OCI-LY7 (cell line): ENCODE measurements around the gene ZKSCAN1. TPM values are rescaled to one million over a fixed set of nuclear protein-coding genes. Genes with fewer than 3 reads are reported as not detected.

ENCODE experiments used
- BruUV-seq: library from RNA; stranded (reverse); fragments of 400-500 nt; replicated peaks from 2 replicates; lab custom pipeline; 2021; lab: Mats Ljungman, UMichigan
- CTCF ChIA-PET: fragments of 300-600 bp; sonication (Branson Sonifier 250); formaldehyde crosslinking; loops from one replicate; lab custom pipeline; 2022; ENCODE audit warnings: antibody characterized with exemption; ENCODE audit not compliant: unreplicated experiment; lab: Charles Lee
- POLR2A ChIA-PET: fragments of 300-600 bp; sonication (Branson Sonifier 250); formaldehyde crosslinking; loops from one replicate; lab custom pipeline; 2022; ENCODE audit warnings: antibody characterized with exemption; lab: Charles Lee
- DNase-seq: peaks from one replicate; pipeline ENCODE4 v3.0.0-alpha.2; 2015; ENCODE audit warnings: low spot score
- H2AFZ ChIP-seq: fragments of 200-600 bp; sonication (generic), shearing (Covaris generic); 2 replicates; pipeline ENCODE4 v1.6.1; 2014; ENCODE audit warnings: mild to moderate bottlenecking, antibody characterized with exemption, low read length, moderate library complexity
- H3K27ac ChIP-seq: fragments of 200-600 bp; sonication (generic); 2 replicates; pipeline ENCODE4 v1.5.1; 2014; ENCODE audit warnings: mixed run types, low read depth, mild to moderate bottlenecking, moderate library complexity, low read length, inconsistent platforms; ENCODE audit not compliant: poor library complexity, severe bottlenecking
- H3K36me3 ChIP-seq: fragments of 200-600 bp; sonication (generic); 2 replicates; pipeline ENCODE4 v1.6.1; 2014; ENCODE audit warnings: mild to moderate bottlenecking, antibody characterized with exemption, low read length, moderate library complexity, mixed read lengths; ENCODE audit not compliant: insufficient read depth
- H3K4me1 ChIP-seq: fragments of 200-600 bp; sonication (generic); 2 replicates; pipeline ENCODE4 v1.5.1; 2014; ENCODE audit warnings: mild to moderate bottlenecking, low read length; ENCODE audit not compliant: insufficient read depth, poor library complexity, severe bottlenecking
- H3K4me2 ChIP-seq: fragments of 200-600 bp; sonication (generic); 2 replicates; pipeline ENCODE4 v1.6.1; 2014; ENCODE audit warnings: mild to moderate bottlenecking, low read length
- H3K4me3 ChIP-seq: fragments of 200-600 bp; sonication (generic); 2 replicates; pipeline ENCODE4 v1.5.1; 2014; ENCODE audit warnings: mild to moderate bottlenecking, low read depth, low read length; ENCODE audit not compliant: poor library complexity, severe bottlenecking
- H3K79me2 ChIP-seq: fragments of 200-600 bp; sonication (generic); 2 replicates; pipeline ENCODE4 v1.6.1; 2016; ENCODE audit warnings: low read depth, mild to moderate bottlenecking, low read length, moderate library complexity, mixed read lengths; ENCODE audit not compliant: insufficient read depth
- H3K9me2 ChIP-seq: fragments of 200-600 bp; sonication (generic); 2 replicates; pipeline ENCODE4 v1.6.1; 2016; ENCODE audit warnings: mild to moderate bottlenecking, low read length, mixed read lengths; ENCODE audit not compliant: insufficient read depth
- H3K9me3 ChIP-seq: fragments of 200-600 bp; sonication (generic); 2 replicates; pipeline ENCODE4 v1.6.1; 2014; ENCODE audit warnings: mild to moderate bottlenecking, mixed run types, low read length, mixed read lengths
- H4K20me1 ChIP-seq: fragments of 200-600 bp; sonication (generic); 2 replicates; pipeline ENCODE4 v1.6.1; 2014; ENCODE audit warnings: mild to moderate bottlenecking, antibody characterized with exemption, low read length, moderate library complexity, mixed read lengths; ENCODE audit not compliant: insufficient read depth
- EZH2phosphoT487 ChIP-seq: fragments of 200-600 bp; sonication (generic); IDR thresholded peaks from 2 replicates; pipeline ENCODE4 v1.6.1; 2018; ENCODE audit warnings: low read depth, borderline replicate concordance, mild to moderate bottlenecking, mixed run types, antibody characterized with exemption, low read length, moderate library complexity, mixed read lengths
- intact Hi-C: fragments of 100-400 bp; cut with micrococcal nuclease; formaldehyde crosslinking; loops from one replicate; pipeline ENCODE4 v1.10.0; 2022; ENCODE audit not compliant: unreplicated experiment
- total RNA-seq, 2 experiments: library from RNA; depleted of rRNA in 1 of 2; stranded (reverse); fragments of >200 nt in 1 of 2; shearing (Covaris generic) in 1 of 2; gene quantifications; 2 replicates each; pipeline ENCODE4 v1.2.3, GENCODE V29; 2014 to 2022
- TF ChIP-seq, protein P1 (sequence below): fragments of 200-600 bp; sonication (generic); conservative IDR thresholded peaks from 2 replicates; pipeline ENCODE4 v1.5.1; 2014; ENCODE audit warnings: mild to moderate bottlenecking, antibody characterized with exemption, low read length, moderate library complexity, mixed read lengths

The ZKSCAN1 gene
- total RNA-seq, 2 experiments from 2014 or later: 20.2 to 48.1 TPM

DNA sequence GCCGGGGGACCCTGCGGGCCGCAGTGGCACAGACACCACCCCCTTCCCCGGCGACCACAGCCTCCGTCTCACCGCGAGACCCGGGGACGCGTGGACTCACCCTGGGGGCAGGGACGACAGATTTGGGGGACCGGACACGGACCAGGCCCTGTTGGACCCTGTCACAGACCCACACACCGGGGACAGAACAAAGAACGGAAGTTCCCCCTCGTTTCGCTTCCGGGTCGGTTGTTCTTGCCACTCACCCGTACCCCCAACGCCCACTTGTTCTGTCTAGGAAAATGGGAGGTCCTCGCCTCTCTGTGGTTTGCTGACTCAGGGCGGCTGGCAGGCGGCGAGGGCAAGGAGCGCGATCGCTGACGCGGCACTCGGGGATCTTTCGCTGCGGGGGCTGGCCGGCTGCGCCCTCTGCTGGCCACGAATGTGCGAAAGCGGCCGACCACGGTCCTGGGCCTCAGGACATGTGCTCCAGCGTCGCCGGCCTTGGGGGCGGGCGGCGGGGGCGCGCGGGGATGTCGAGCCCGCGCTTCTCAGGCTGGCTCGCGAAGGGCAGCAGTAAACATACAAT is 66.2 kb downstream of the ZKSCAN1 start, which contains the start of gene ZNF3:
ZNF3 (minus strand) TSS at position 189 of the 568 bp plus-strand sequence. CDS start 4,366 bp downstream, outside the sequence.
- Histone ChIP-seq H2AFZ (peak within 1 kb of the TSS; percentile 90), H3K4me3 (peak within 1 kb of the TSS; percentile 73), H3K27ac (peak within 1 kb of the TSS; percentile 64), H3K36me3 (peaks cover 10% of the 10 kb centered on the region; the same call in 1 of the 2 replicates), H3K9me2 (no peaks in the 10 kb centered on the region), H3K4me2 (peak within 1 kb of the TSS; percentile 80), H3K79me2 (peaks cover 11% of the 10 kb centered on the region; the same call in 1 of the 2 replicates), H3K9me3 (no peaks in the 10 kb centered on the region), H4K20me1 (no peaks in the 10 kb centered on the region), H3K4me1 (peaks cover 22% of the 10 kb centered on the region)
- CTCF ChIA-PET: no interaction called here
- POLR2A ChIA-PET: interaction anchor here (0.6 to 1.2 kb wide), 5 partner anchors 16 to 145 kb away, joined by 3 to 5 read pairs (median 4); partner anchors contain the start of gene ZSCAN21
- TF ChIP-seq, protein P1, sequence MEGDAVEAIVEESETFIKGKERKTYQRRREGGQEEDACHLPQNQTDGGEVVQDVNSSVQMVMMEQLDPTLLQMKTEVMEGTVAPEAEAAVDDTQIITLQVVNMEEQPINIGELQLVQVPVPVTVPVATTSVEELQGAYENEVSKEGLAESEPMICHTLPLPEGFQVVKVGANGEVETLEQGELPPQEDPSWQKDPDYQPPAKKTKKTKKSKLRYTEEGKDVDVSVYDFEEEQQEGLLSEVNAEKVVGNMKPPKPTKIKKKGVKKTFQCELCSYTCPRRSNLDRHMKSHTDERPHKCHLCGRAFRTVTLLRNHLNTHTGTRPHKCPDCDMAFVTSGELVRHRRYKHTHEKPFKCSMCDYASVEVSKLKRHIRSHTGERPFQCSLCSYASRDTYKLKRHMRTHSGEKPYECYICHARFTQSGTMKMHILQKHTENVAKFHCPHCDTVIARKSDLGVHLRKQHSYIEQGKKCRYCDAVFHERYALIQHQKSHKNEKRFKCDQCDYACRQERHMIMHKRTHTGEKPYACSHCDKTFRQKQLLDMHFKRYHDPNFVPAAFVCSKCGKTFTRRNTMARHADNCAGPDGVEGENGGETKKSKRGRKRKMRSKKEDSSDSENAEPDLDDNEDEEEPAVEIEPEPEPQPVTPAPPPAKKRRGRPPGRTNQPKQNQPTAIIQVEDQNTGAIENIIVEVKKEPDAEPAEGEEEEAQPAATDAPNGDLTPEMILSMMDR: peak; percentile 96
- no peak for TF ChIP-seq EZH2phosphoT487
- intact Hi-C loops: loop anchor here (1.0 to 10.0 kb wide), 4 partner anchors 32 to 803 kb away; partner anchors contain the start of genes MBLAC1, UFSP1 and ZSCAN21
- peak; percentile 97 for DNase-seq
- no TSS peak for BruUV-seq

DNA sequence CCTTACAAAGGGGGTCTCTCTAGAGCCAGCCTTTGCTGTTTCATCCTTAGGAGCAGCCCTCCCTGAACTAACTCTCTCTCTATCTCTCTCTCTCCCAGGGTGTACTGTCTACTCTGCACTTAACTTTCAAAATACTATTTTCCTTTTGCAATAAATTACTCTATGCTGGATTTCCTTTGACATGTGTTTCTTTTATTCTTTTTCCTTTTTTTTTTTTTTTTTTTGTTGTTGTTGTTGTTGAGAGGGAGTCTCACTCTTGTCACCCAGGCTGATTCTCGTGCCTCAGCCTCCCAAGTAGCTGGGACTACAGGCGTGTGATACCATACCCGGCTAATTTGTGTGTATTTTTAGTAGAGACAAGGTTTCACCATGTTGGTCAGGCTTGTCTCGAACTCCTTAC is 67.6 kb downstream of the ZKSCAN1 start:
- H3K9me2 ChIP-seq: no peaks in the 10 kb centered on the region
- peak overlapping the region; percentile 90 for H2AFZ ChIP-seq
- peaks cover 13% of the 10 kb centered on the region; the same call in 1 of the 2 replicates for H3K79me2 ChIP-seq
- intact Hi-C loops: loop anchor here (5.0 to 10.0 kb wide), 2 partner anchors 44 to 802 kb away; partner anchors contain the start of genes MBLAC1 and UFSP1
- peak overlapping the region; percentile 64 for H3K27ac ChIP-seq
- H4K20me1 ChIP-seq: no peaks in the 10 kb centered on the region
- ChIA-PET CTCF (interaction anchor here (0.5 to 1.0 kb wide), 5 partner anchors 19 to 346 kb away, joined by 3 to 5 read pairs (median 4); partner anchors contain the start of gene AP4M1), POLR2A (interaction anchor here (0.6 to 1.2 kb wide), 11 partner anchors 8 to 397 kb away, joined by 3 to 5 read pairs (median 3); partner anchors contain the start of genes MBLAC1, TRIM4 and ZSCAN21)
- H3K9me3 ChIP-seq: no peaks in the 10 kb centered on the region
- no TSS peak for BruUV-seq
- no peak for DNase-seq
- peaks cover 24% of the 10 kb centered on the region for H3K4me1 ChIP-seq
- TF ChIP-seq EZH2phosphoT487: no peak
- TF ChIP-seq, protein P1: no peak
- peak overlapping the region; percentile 80 for H3K4me2 ChIP-seq
- peak overlapping the region; percentile 73 for H3K4me3 ChIP-seq
- H3K36me3 ChIP-seq: peaks cover 5% of the 10 kb centered on the region; the same call in 1 of the 2 replicates
